Mesenteric fat pad (tissue), 1 donor: ENCODE results near the gene ANKRD6. TPM values are rescaled to one million over a fixed set of nuclear protein-coding genes. Genes with fewer than 3 reads are reported as not detected.

Experiments used
- DNase-seq: peaks from one replicate; pipeline ENCODE4 v3.0.0-alpha.2; 2020; ENCODE audit warnings: low spot score
- total RNA-seq: library from RNA; stranded (reverse); fragmentation: NEBNext Ultra II Directional; extraction: Animal tissue kit (Norgen Biotek cat#: 25700); gene quantifications from one replicate; pipeline ENCODE4 v1.2.1, GENCODE V29; 2021
- donor health status: DM: yes; HTN: yes; CAD: no.

The ANKRD6 gene
- total RNA-seq, 1 donor from 2014 or later, result 7.1 TPM

- DNase-seq, result no peak
Observed at GRCh38 chr6:89555806-89556205, 122.9 kb downstream of the ANKRD6 start.

- no peak for DNase-seq
Observed at GRCh38 chr6:89559487-89559886, 126.5 kb downstream of the ANKRD6 start.

GRCh38 chr6:89562093-89562973 is 129.4 kb downstream of the ANKRD6 start:
- no peak for DNase-seq

- DNase-seq, result no peak
Observed at GRCh38 chr6:89563866-89564265, 130.9 kb downstream of the ANKRD6 start.

GRCh38 chr6:89564752-89565427 is 131.9 kb downstream of the ANKRD6 start:
- DNase-seq, result no peak

- DNase-seq, result no peak
Observed at GRCh38 chr6:89566008-89566800, 133.3 kb downstream of the ANKRD6 start.

GRCh38 chr6:89566930-89567629 is 134.1 kb downstream of the ANKRD6 start:
- no peak for DNase-seq

GRCh38 chr6:89567630-89568390 is 134.9 kb downstream of the ANKRD6 start:
- no peak for DNase-seq

- DNase-seq, result no peak
Observed at GRCh38 chr6:89574910-89575561, 142.1 kb downstream of the ANKRD6 start.

- no peak for DNase-seq
Observed at GRCh38 chr6:89575562-89575960, 142.6 kb downstream of the ANKRD6 start.

GRCh38 chr6:89580997-89581666 is 148.2 kb downstream of the ANKRD6 start:
- DNase-seq, result no peak

- no peak for DNase-seq
Observed at GRCh38 chr6:89581689-89582088, 148.7 kb downstream of the ANKRD6 start.

- no peak for DNase-seq
Observed at GRCh38 chr6:89582669-89583325, 149.8 kb downstream of the ANKRD6 start.

- no peak for DNase-seq
Observed at GRCh38 chr6:89583559-89583958, 150.6 kb downstream of the ANKRD6 start.

GRCh38 chr6:89584539-89584938 is 151.6 kb downstream of the ANKRD6 start:
- no peak for DNase-seq

- no peak for DNase-seq
Observed at GRCh38 chr6:89585154-89585553, 152.2 kb downstream of the ANKRD6 start.

- no peak for DNase-seq
Observed at GRCh38 chr6:89589297-89590025, 156.5 kb downstream of the ANKRD6 start.

- DNase-seq, result no peak
Observed at GRCh38 chr6:89590133-89590532, 157.2 kb downstream of the ANKRD6 start.
